H1 (cell line): ENCODE data around the gene ZPBP2. TPM values are rescaled to one million over a fixed set of nuclear protein-coding genes. Genes with fewer than 3 reads are reported as not detected.

Experiments
- CBX5 ChIP-seq: fragments of 300-800, 300-1000 bp; sonication (generic); IDR thresholded peaks from 2 replicates; pipeline ENCODE4 v1.7.1; 2016; ENCODE audit warnings: antibody characterized with exemption, low read length, low read depth
- CHD7 ChIP-seq: fragments of 300-600 bp; sonication (generic); IDR thresholded peaks from 2 replicates; pipeline ENCODE4 v1.7.1; 2012; ENCODE audit warnings: low read length, moderate library complexity, mild to moderate bottlenecking, inconsistent platforms; ENCODE audit not compliant: insufficient replicate concordance
- EZH2 ChIP-seq: fragments of 200-600 bp; sonication (generic); IDR thresholded peaks from 2 replicates; pipeline ENCODE4 v1.7.1; 2012; ENCODE audit warnings: low read depth, mild to moderate bottlenecking, moderate library complexity, low read length, inconsistent platforms; ENCODE audit not compliant: severe bottlenecking
- HDAC2 ChIP-seq, 2 experiments: fragments of 300-600 bp in 1 of 2; sonication (generic) in 1 of 2; IDR thresholded peaks; 2 replicates each; pipeline ENCODE4 v1.6.1; 2011 to 2012; ENCODE audit warnings: low read depth in 2 of 2, low read length in 2 of 2, mild to moderate bottlenecking in 2 of 2, moderate library complexity in 2 of 2, borderline replicate concordance in 1 of 2, inconsistent platforms in 1 of 2
- NRF1 ChIP-seq: IDR thresholded peaks from 2 replicates; pipeline ENCODE4 v1.6.1; 2011; ENCODE audit warnings: mild to moderate bottlenecking, low read depth, low read length, improper control_type of control experiment
- RAD21 ChIP-seq, 2 experiments: IDR thresholded peaks in 1 of 2; conservative IDR thresholded peaks in 1 of 2; 2 replicates each; pipeline ENCODE4 v1.6.1; 2011; ENCODE audit warnings: low read depth in 2 of 2, low read length in 2 of 2, improper control_type of control experiment in 1 of 2, inconsistent platforms in 1 of 2, mild to moderate bottlenecking in 1 of 2, moderate library complexity in 1 of 2
- RNF2 ChIP-seq: fragments of 200-900, 300-1000 bp; sonication (generic); IDR thresholded peaks from 2 replicates; pipeline ENCODE4 v1.7.1; 2016; ENCODE audit warnings: borderline replicate concordance, low read depth, mild to moderate bottlenecking, antibody characterized with exemption, low read length; ENCODE audit not compliant: poor library complexity, severe bottlenecking; ENCODE audit errors: missing control alignments
- SIX5 ChIP-seq: IDR thresholded peaks from 2 replicates; pipeline ENCODE4 v1.6.1; 2011; ENCODE audit warnings: mild to moderate bottlenecking, low read depth, low read length
- polyA plus RNA-seq, 7 experiments: library from polyadenylated mRNA; depleted of rRNA in 3 of 7; stranded (reverse) in 5 of 7; unstranded in 2 of 7; fragments of >200 nt in 5 of 7; fragments of 200-250 nt in 2 of 7; gene quantifications; 1 replicate in 5 of 7; 2 replicates in 1 of 7; 4 replicates in 1 of 7; pipeline versions ENCODE4 v1.2.1 to v1.2.3, GENCODE V29; 2011 to 2013; ENCODE audit warnings: missing spikeins in 2 of 7, mixed read lengths in 2 of 7
- total RNA-seq: library from RNA; stranded (reverse); fragmentation: NEBNext Ultra II Directional; extraction: Animal tissue kit (Norgen Biotek cat#: 25700); gene quantifications from 2 replicates; pipeline ENCODE4 v1.2.1, GENCODE V29; 2021

Gene ZPBP2
- total and polyA plus RNA-seq, 2 of the 8 experiments (the other 6 are each of a cell fraction or from before 2014, with no cell fraction given): not detected

GRCh38 chr17:39863918-39864746 is 3.9 kb upstream of the ZPBP2 start, which contains the start of gene IKZF3 (continued):
- TF ChIP-seq CHD7: no peak
- TF ChIP-seq CBX5: no peak
- peak; percentile 65 to 80 for TF ChIP-seq RAD21 (IDR thresholded peaks at IDR 0.05 in 1 of 2, conservative IDR thresholded peaks at IDR 0.05 in 1 of 2; ENCODE audit: low read depth in 2 of 2, low read length in 2 of 2)
- peak; percentile 61 for TF ChIP-seq EZH2
- peak; percentile 75 for TF ChIP-seq RNF2
- peak; percentile 45 to 98; a peak in 2 of 4 replicates for TF ChIP-seq HDAC2 (IDR thresholded peaks at IDR 0.05; ENCODE audit: borderline replicate concordance in 1 of 2, low read depth in 2 of 2, low read length in 2 of 2)
- TF ChIP-seq NRF1: 0 out of 2 replicates have a peak, but pooled peaks have one; percentile 26
- TF ChIP-seq SIX5: no peak
